OCI-LY3 (cell line): ENCODE results near the gene KIF17.

Experiments
- H2AFZ ChIP-seq: fragments of 200-600, 300-600 bp; shearing (Covaris generic); 2 replicates; pipeline ENCODE4 v1.6.0; 2014; ENCODE audit warnings: antibody characterized with exemption, low read depth, low read length
- H3K27ac ChIP-seq: fragments of 200-600, 300-600 bp; sonication (generic); 2 replicates; pipeline ENCODE4 v1.5.1; 2014; ENCODE audit warnings: mild to moderate bottlenecking, low read length, moderate library complexity, mixed read lengths
- H3K27me3 ChIP-seq: fragments of 200-600, 300-600 bp; sonication (generic); 2 replicates; pipeline ENCODE4 v1.6.1; 2014; ENCODE audit warnings: low read depth, low read length, mixed read lengths
- H3K36me3 ChIP-seq: fragments of 200-600, 300-600 bp; sonication (generic); replicated peaks from 2 replicates; pipeline ENCODE3; 2014; ENCODE audit warnings: low read depth, low read length, mixed read lengths
- H3K4me1 ChIP-seq: fragments of 300-600, 200-600 bp; sonication (generic); 2 replicates; pipeline ENCODE4 v1.6.1; 2014; ENCODE audit warnings: low read length, mixed read lengths
- H3K4me2 ChIP-seq: fragments of 200-600, 300-600 bp; sonication (generic); 2 replicates; pipeline ENCODE4 v1.6.1; 2014; ENCODE audit warnings: low read length, mixed read lengths
- H3K4me3 ChIP-seq: fragments of 300-600, 200-600 bp; sonication (generic); 2 replicates; pipeline ENCODE4 v1.5.1; 2014; ENCODE audit warnings: antibody characterized with exemption, mild to moderate bottlenecking, low read length, moderate library complexity
- H3K79me2 ChIP-seq: fragments of 300-600, 200-600 bp; shearing (Covaris generic); 2 replicates; pipeline ENCODE4 v1.6.1; 2014; ENCODE audit warnings: mild to moderate bottlenecking, low read length, mixed read lengths
- H3K9ac ChIP-seq: fragments of 300-600, 200-600 bp; shearing (Covaris generic); 2 replicates; pipeline ENCODE4 v1.6.0; 2014; ENCODE audit warnings: mild to moderate bottlenecking, low read length, moderate library complexity
- H3K9me3 ChIP-seq: fragments of 200-600, 300-600 bp; shearing (Covaris generic); 2 replicates; pipeline ENCODE4 v1.6.1; 2014; ENCODE audit warnings: low read length, mixed read lengths; ENCODE audit not compliant: insufficient read depth
- H4K20me1 ChIP-seq: fragments of 200-600, 300-600 bp; sonication (generic); 2 replicates; pipeline ENCODE4 v1.6.1; 2016; ENCODE audit warnings: low read length, mixed read lengths; ENCODE audit not compliant: insufficient read depth
- EZH2phosphoT487 ChIP-seq: fragments of 200-600 bp; shearing (Covaris generic); IDR thresholded peaks from 2 replicates; pipeline ENCODE4 v1.6.1; 2018; ENCODE audit warnings: antibody characterized with exemption, mixed run types, low read depth
- TF ChIP-seq, protein P1 (sequence below): fragments of 200-600, 300-600 bp; sonication (generic); IDR thresholded peaks from 2 replicates; pipeline ENCODE4 v1.5.1; 2014; ENCODE audit warnings: antibody characterized with exemption, low read length, low read depth

KIF17 gene

DNA sequence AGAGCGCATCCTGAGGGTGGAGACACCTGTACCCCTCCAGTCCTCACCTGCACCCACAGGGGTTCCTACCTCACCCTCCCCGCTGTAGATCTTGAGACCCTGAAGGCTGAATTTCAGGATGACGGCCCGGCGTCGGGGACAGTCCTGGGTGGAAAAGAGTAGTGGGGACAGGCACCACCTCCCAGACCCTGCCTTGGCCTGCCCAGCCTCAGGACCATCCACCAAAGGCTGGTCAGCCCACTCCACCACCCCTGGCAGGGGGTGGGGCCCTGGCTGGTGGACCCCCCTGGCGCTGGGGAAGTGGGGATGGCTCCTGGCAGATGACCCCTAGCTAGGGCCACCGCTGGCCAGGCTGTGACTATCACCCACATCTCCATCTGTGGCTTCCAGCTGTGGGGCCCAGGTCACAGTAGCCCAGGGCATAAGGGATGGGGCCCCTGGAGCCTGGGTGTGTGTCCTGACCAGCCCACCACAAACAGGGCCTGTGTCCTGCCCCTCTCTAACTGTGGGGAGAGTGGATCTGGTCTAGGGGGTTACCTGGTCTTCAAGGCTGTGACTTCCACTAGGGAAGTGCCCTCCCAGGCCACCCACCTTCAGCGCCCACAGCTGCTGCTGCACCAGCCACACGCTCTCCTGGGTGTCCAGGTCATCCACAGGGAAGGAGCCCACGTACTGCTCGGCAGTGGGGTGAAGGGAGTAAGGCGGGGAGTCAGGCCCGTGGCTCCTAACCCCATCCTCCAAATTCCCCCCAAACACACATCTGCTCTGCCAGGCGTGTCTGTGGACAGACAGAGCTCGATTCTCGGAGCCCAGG lies 9.3 kb upstream of the KIF17 start:
- Histone ChIP-seq H3K27me3 (peaks cover 19% of the 10 kb centered on the region), H3K4me2 (no peak overlapping the region), H3K4me3 (no peak overlapping the region), H3K4me1 (0 out of 2 replicates have a peak, but pooled peaks cover 4% of the 10 kb centered on the region), H3K27ac (no peak overlapping the region), H3K9me3 (no peaks in the 10 kb centered on the region), H4K20me1 (no peaks in the 10 kb centered on the region), H3K79me2 (no peaks in the 10 kb centered on the region), H3K36me3 (no peaks in the 10 kb centered on the region), H2AFZ (no peak overlapping the region), H3K9ac (no peak overlapping the region)
- no peak for TF ChIP-seq EZH2phosphoT487
- TF ChIP-seq, protein P1, sequence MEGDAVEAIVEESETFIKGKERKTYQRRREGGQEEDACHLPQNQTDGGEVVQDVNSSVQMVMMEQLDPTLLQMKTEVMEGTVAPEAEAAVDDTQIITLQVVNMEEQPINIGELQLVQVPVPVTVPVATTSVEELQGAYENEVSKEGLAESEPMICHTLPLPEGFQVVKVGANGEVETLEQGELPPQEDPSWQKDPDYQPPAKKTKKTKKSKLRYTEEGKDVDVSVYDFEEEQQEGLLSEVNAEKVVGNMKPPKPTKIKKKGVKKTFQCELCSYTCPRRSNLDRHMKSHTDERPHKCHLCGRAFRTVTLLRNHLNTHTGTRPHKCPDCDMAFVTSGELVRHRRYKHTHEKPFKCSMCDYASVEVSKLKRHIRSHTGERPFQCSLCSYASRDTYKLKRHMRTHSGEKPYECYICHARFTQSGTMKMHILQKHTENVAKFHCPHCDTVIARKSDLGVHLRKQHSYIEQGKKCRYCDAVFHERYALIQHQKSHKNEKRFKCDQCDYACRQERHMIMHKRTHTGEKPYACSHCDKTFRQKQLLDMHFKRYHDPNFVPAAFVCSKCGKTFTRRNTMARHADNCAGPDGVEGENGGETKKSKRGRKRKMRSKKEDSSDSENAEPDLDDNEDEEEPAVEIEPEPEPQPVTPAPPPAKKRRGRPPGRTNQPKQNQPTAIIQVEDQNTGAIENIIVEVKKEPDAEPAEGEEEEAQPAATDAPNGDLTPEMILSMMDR, result no peak

DNA sequence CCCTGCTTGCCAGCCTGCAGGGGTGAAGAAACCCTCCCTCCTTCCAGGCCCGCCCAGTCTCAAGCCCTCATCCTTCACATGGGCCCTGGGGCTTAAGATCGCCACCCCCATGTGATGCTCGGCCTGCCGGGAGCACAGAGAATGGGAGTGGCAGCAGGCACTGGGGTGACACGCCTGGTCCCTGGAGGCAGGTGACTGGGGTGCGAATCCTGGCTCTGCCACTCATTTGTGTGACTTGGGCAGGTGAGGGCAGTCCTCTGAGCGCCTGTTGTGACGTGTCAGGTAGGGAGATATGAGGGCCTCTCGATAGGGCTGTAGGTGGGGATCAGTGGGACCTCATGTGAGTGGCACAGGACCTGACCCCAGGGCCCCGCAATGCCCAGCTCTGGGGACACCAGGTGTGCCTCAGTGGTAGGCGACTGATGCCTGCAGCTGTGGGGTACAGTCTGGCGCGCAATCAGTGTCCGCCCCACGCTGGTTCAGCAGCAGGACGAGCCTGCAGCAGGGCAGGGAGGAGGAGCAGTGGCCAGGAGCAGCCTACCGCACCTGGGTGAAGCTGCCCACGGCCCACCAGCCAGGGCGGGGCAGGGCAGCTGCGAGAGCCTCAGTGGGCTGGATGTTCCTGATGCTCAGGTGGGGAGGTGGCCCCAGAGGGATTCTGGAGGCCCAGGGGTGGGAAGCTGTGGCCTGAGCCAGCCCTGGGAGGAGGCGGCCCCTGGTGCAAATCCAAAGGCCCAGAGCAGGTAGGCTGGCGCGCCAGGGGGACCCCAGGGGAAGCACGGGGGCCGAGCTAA lies 8.5 kb upstream of the KIF17 start:
- Histone ChIP-seq H3K4me1 (0 out of 2 replicates have a peak, but pooled peaks cover 3% of the 10 kb centered on the region), H3K4me3 (no peak overlapping the region), H3K36me3 (no peaks in the 10 kb centered on the region), H3K79me2 (no peaks in the 10 kb centered on the region), H3K27me3 (peaks cover 16% of the 10 kb centered on the region), H2AFZ (no peak overlapping the region), H4K20me1 (no peaks in the 10 kb centered on the region), H3K4me2 (no peak overlapping the region), H3K9ac (no peak overlapping the region), H3K27ac (no peak overlapping the region), H3K9me3 (no peaks in the 10 kb centered on the region)
- TF ChIP-seq, protein P1, result no peak
- no peak for TF ChIP-seq EZH2phosphoT487

DNA sequence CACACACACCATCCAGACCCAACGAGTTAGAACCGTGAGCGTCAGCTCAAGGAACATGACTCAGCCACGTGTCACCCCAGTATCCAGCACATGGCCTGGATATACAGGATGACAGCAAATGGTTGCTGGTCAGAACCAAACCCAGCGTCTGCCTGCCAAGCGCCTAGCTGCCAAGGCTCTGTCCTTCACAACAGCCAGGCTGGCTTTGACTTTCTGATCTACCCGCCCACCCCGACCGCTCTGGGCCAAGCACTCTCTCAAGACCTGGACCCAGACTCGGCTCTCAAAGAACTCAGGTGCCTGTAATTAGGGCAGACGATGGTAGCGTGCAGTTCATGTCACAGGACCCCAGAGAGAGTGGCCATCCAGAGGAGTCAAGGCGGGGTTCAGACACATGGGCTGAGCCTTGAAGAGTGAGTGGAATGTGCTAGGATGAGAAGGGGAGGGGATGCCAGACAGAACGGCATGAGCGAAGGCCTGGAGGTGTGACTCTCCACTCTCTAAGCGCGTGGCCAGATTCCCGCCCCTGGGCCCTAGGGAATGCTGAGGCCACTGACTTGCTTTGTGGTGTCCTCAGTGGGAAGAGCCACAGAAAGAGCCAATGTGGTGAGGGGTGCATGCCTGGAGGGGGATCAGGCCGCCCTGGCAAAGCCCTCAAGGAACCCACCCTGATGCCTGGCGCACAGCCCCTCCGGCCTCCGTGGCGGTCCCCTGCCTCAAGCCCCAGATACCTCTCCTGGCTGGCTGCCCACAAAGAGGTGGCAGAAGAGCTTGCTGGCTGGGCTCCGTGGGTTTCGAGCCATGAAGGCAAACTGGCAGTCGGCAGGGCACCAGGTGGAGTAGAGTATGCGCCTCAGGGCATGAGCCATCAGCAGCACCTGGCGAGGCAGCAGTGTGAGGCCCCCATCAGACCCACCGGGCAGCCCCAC lies 7.6 kb upstream of the KIF17 start:
- H2AFZ ChIP-seq, result no peak overlapping the region
- H4K20me1 ChIP-seq, result no peaks in the 10 kb centered on the region
- H3K4me2 ChIP-seq, result no peak overlapping the region
- no peaks in the 10 kb centered on the region for H3K4me1 ChIP-seq
- no peak overlapping the region for H3K4me3 ChIP-seq
- H3K9ac ChIP-seq, result no peak overlapping the region
- peaks cover 8% of the 10 kb centered on the region for H3K27me3 ChIP-seq
- TF ChIP-seq, protein P1, result no peak
- TF ChIP-seq EZH2phosphoT487, result no peak
- no peak overlapping the region for H3K27ac ChIP-seq
- no peaks in the 10 kb centered on the region for H3K36me3 ChIP-seq
- H3K79me2 ChIP-seq, result no peaks in the 10 kb centered on the region
- H3K9me3 ChIP-seq, result no peaks in the 10 kb centered on the region
